ENCODE measurements around the gene GTPBP2. TPM values are rescaled to one million over a fixed set of nuclear protein-coding genes. Genes with fewer than 3 reads are reported as not detected.
A peak's percentile ranks its signal among the peaks of the same experiment; 100 is the strongest.
"Not testable (repeated sequence)": the region's sequence is repeated elsewhere in the genome, so short reads cannot be mapped to it uniquely, and the experiment has no call there.

GTPBP2 gene
- total RNA-seq, 2 experiments from 2014 or later: 54.5 to 57.5 TPM

- Mint-ChIP-seq H3K27ac (no peak overlapping the region), H3K4me3 (no peak overlapping the region), H3K36me3 (ENCODE audit: low read depth) (peaks cover 29% of the 10 kb centered on the region), H3K9me3 (no peaks in the 10 kb centered on the region), H3K27me3 (ENCODE audit: low read depth) (no peaks in the 10 kb centered on the region), H3K4me1 (ENCODE audit: low read depth) (no peaks in the 10 kb centered on the region)
- no peak for DNase-seq
- CTCF ChIA-PET: interaction anchor here (0.6 to 0.9 kb wide), 2 partner anchors 13 to 53 kb away, joined by 3 read pairs; no protein-coding TSS in a partner anchor
- intact Hi-C loops (cut with micrococcal nuclease): no loop called here
Measured at GRCh38 chr6:43613721-43614395, 15.2 kb downstream of the GTPBP2 start.

DNA sequence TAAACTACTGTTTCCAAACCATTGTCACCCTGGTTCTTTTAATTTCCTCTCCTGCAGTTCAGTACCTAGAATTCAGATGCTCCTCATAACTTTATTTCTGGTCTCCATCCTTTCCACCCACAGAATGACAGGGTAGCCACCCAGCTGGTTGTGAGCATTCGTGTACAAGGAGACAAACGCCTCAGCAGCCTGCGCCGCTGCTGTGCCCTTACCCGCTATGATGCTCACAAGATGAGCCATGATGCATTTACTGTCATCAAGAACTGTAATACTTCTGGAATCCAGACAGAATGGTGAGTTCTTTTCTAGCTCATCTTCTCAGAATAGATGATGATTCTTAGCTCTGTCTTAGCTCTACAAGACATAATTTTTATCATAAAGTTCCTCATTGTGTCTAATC, 18.6 kb downstream of the GTPBP2 start:
- Mint-ChIP-seq H3K9me3 (no peaks in the 10 kb centered on the region), H3K27ac (no peak overlapping the region), H3K4me3 (no peak overlapping the region), H3K27me3 (ENCODE audit: low read depth) (no peaks in the 10 kb centered on the region), H3K4me1 (ENCODE audit: low read depth) (peaks cover 2% of the 10 kb centered on the region), H3K36me3 (ENCODE audit: low read depth) (peaks cover 35% of the 10 kb centered on the region)
- CTCF ChIA-PET: interaction anchor here (1.1 kb wide), 1 partner anchor 15 kb away, joined by 3 read pairs; no protein-coding TSS in a partner anchor
- no peak for DNase-seq
- intact Hi-C loops (cut with micrococcal nuclease): no loop called here

DNA sequence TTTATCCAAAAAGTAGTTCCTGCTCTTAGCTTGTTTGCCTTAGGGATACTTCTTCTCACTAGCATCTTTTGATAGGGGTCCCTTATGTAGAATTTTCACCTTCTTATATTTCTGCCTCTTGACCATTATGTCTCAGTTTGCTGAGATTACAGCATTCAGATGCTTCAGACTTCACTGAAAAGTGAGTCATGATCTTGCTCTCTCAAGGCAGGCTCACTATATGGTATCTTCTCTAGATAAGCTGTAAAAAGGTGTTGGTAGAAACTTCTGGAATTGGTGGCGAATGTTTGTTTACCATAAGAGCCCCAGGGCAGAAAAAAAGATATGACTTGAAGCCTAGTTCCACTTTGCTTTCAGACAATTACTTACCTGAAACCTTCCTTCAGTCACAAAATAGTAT, 19.7 kb downstream of the GTPBP2 start:
- intact Hi-C loops (cut with micrococcal nuclease): no loop called here
- Mint-ChIP-seq H3K4me1 (ENCODE audit: low read depth) (peaks cover 2% of the 10 kb centered on the region), H3K27ac (no peak overlapping the region), H3K27me3 (ENCODE audit: low read depth) (no peaks in the 10 kb centered on the region), H3K9me3 (no peaks in the 10 kb centered on the region), H3K4me3 (no peak overlapping the region), H3K36me3 (ENCODE audit: low read depth) (peaks cover 40% of the 10 kb centered on the region)
- DNase-seq: no peak
- CTCF ChIA-PET: interaction anchor here (0.6 to 2.2 kb wide), 12 partner anchors 9 to 463 kb away, joined by 3 to 31 read pairs (median 4); partner anchors contain the start of genes GTPBP2, POLH and XPO5

- intact Hi-C loops (cut with micrococcal nuclease): loop anchor here (1.0 kb wide), 1 partner anchor 470 kb away; no protein-coding TSS in a partner anchor
Measured at GRCh38 chr6:43608807-43609206, 20.3 kb downstream of the GTPBP2 start.

GRCh38 chr6:43608310-43608763, 20.7 kb downstream of the GTPBP2 start:
- Mint-ChIP-seq H3K4me1 (ENCODE audit: low read depth) (peaks cover 2% of the 10 kb centered on the region), H3K9me3 (no peaks in the 10 kb centered on the region), H3K27me3 (ENCODE audit: low read depth) (no peaks in the 10 kb centered on the region), H3K27ac (no peak overlapping the region), H3K4me3 (no peak overlapping the region), H3K36me3 (ENCODE audit: low read depth) (peaks cover 38% of the 10 kb centered on the region)
- CTCF ChIA-PET: interaction anchor here (0.6 to 2.2 kb wide), 21 partner anchors 8 to 967 kb away, joined by 3 to 31 read pairs (median 4); partner anchors contain the start of genes GTPBP2, POLH and XPO5
- intact Hi-C loops (cut with micrococcal nuclease): loop anchor here (1.0 kb wide), 1 partner anchor 471 kb away; no protein-coding TSS in a partner anchor
- peak; percentile 75 for DNase-seq

More at GRCh38 chr6:43608807-43609206, 20.3 kb downstream of the GTPBP2 start:
- CTCF ChIA-PET: interaction anchor here (0.6 to 2.2 kb wide), 21 partner anchors 7 to 451 kb away, joined by 3 to 31 read pairs (median 4); partner anchors contain the start of genes GTPBP2, POLH and XPO5
- no peaks in the 10 kb centered on the region for H3K9me3 Mint-ChIP-seq
- peaks cover 40% of the 10 kb centered on the region for H3K36me3 Mint-ChIP-seq (ENCODE audit: low read depth)
- no peak overlapping the region for H3K27ac Mint-ChIP-seq
- H3K27me3 Mint-ChIP-seq (ENCODE audit: low read depth): no peaks in the 10 kb centered on the region
- DNase-seq: no peak
- H3K4me3 Mint-ChIP-seq: no peak overlapping the region
- peaks cover 2% of the 10 kb centered on the region for H3K4me1 Mint-ChIP-seq (ENCODE audit: low read depth)

GRCh38 chr6:43606019-43606418, 23.0 kb downstream of the GTPBP2 start:
- intact Hi-C loops (cut with micrococcal nuclease): no loop called here
- CTCF ChIA-PET: interaction anchor here (0.6 to 1.4 kb wide), 7 partner anchors 9 to 598 kb away, joined by 3 to 4 read pairs (median 3); no protein-coding TSS in a partner anchor
- H3K36me3 Mint-ChIP-seq (ENCODE audit: low read depth): peaks cover 39% of the 10 kb centered on the region
- H3K4me1 Mint-ChIP-seq (ENCODE audit: low read depth): peaks cover 2% of the 10 kb centered on the region
- H3K27ac Mint-ChIP-seq: no peak overlapping the region
- DNase-seq: no peak
- H3K4me3 Mint-ChIP-seq: no peak overlapping the region
- H3K27me3 Mint-ChIP-seq (ENCODE audit: low read depth): no peaks in the 10 kb centered on the region
- H3K9me3 Mint-ChIP-seq: no peaks in the 10 kb centered on the region

GRCh38 chr6:43604174-43604573, 24.9 kb downstream of the GTPBP2 start:
- CTCF ChIA-PET: no interaction called here
- peaks cover 35% of the 10 kb centered on the region for H3K36me3 Mint-ChIP-seq (ENCODE audit: low read depth)
- no peaks in the 10 kb centered on the region for H3K9me3 Mint-ChIP-seq
- H3K4me3 Mint-ChIP-seq: no peak overlapping the region
- peaks cover 2% of the 10 kb centered on the region for H3K4me1 Mint-ChIP-seq (ENCODE audit: low read depth)
- H3K27ac Mint-ChIP-seq: no peak overlapping the region
- DNase-seq: no peak
- H3K27me3 Mint-ChIP-seq (ENCODE audit: low read depth): no peaks in the 10 kb centered on the region
- intact Hi-C loops (cut with micrococcal nuclease): no loop called here

GRCh38 chr6:43600595-43600994, 28.5 kb downstream of the GTPBP2 start:
- Mint-ChIP-seq H3K27me3 (ENCODE audit: low read depth) (no peaks in the 10 kb centered on the region), H3K9me3 (no peaks in the 10 kb centered on the region), H3K4me3 (no peak overlapping the region), H3K27ac (no peak overlapping the region), H3K4me1 (ENCODE audit: low read depth) (no peaks in the 10 kb centered on the region), H3K36me3 (ENCODE audit: low read depth) (peaks cover 35% of the 10 kb centered on the region)
- DNase-seq: no peak
- intact Hi-C loops (cut with micrococcal nuclease): no loop called here
- CTCF ChIA-PET: interaction anchor here (1.2 to 1.5 kb wide), 2 partner anchors 8 to 13 kb away, joined by 3 to 6 read pairs; no protein-coding TSS in a partner anchor

GRCh38 chr6:43593938-43594337, 35.1 kb downstream of the GTPBP2 start:
- CTCF ChIA-PET: interaction anchor here (0.5 to 4.4 kb wide), 3 partner anchors 13 to 154 kb away, joined by 3 to 31 read pairs (median 3); no protein-coding TSS in a partner anchor
- H3K4me1 Mint-ChIP-seq (ENCODE audit: low read depth): no peaks in the 10 kb centered on the region
- no peaks in the 10 kb centered on the region for H3K27me3 Mint-ChIP-seq (ENCODE audit: low read depth)
- peaks cover 34% of the 10 kb centered on the region for H3K36me3 Mint-ChIP-seq (ENCODE audit: low read depth)
- no peak overlapping the region for H3K27ac Mint-ChIP-seq
- intact Hi-C loops (cut with micrococcal nuclease): no loop called here
- DNase-seq: no peak
- no peak overlapping the region for H3K4me3 Mint-ChIP-seq
- no peaks in the 10 kb centered on the region for H3K9me3 Mint-ChIP-seq

GRCh38 chr6:43589564-43589963, 39.5 kb downstream of the GTPBP2 start:
- peaks cover 47% of the 10 kb centered on the region for H3K36me3 Mint-ChIP-seq (ENCODE audit: low read depth)
- H3K27ac Mint-ChIP-seq; intact Hi-C loops (cut with micrococcal nuclease); DNase-seq; H3K4me1 Mint-ChIP-seq (ENCODE audit: low read depth); H3K4me3 Mint-ChIP-seq; CTCF ChIA-PET; H3K9me3 Mint-ChIP-seq; H3K27me3 Mint-ChIP-seq (ENCODE audit: low read depth): not testable (repeated sequence)

- Mint-ChIP-seq H3K4me3 (no peak overlapping the region), H3K36me3 (ENCODE audit: low read depth) (peaks cover 57% of the 10 kb centered on the region), H3K27me3 (ENCODE audit: low read depth) (no peaks in the 10 kb centered on the region), H3K9me3 (no peaks in the 10 kb centered on the region), H3K27ac (peak overlapping the region; percentile 50), H3K4me1 (ENCODE audit: low read depth) (peaks cover 11% of the 10 kb centered on the region)
- intact Hi-C loops (cut with micrococcal nuclease): no loop called here
- CTCF ChIA-PET: interaction anchor here (0.7 to 1.2 kb wide), 2 partner anchors 17 to 324 kb away, joined by 3 to 4 read pairs; no protein-coding TSS in a partner anchor
- DNase-seq: no peak
Measured at GRCh38 chr6:43588194-43588593, 40.9 kb downstream of the GTPBP2 start.

DNA sequence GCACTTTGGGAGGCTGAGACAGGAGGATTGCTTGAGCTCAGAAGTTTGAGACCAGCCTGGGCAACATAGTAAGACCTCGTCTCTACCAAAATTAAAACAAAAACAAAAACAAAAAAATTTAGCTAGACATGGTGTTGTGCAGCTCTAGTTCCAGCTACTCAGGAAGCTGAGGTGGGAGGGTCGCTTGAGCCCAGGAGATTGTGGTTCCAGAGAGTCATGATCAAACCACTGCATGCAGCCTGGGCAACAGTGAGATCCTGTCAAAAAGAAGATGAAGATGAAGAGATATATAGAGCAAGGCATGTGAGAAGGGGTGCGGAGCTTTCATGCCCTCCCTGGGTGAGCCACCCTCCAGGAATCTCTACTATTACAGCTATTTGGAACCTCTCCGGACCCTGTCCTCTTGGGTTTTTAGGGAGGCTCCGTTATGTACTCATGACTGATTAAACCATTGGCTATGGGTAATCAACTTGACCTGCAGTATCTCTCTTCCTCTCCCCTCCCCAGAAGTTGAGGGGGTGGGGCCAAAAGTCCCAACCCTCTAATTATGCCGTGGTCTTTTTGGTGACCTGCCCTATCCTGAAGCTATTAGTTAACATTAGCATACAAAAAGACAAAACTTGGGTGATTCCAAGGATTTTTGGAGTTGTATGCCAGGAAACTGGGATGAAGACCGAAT, 44.0 kb downstream of the GTPBP2 start:
- no peak for DNase-seq
- Mint-ChIP-seq H3K27me3 (ENCODE audit: low read depth) (no peaks in the 10 kb centered on the region), H3K36me3 (ENCODE audit: low read depth) (peaks cover 49% of the 10 kb centered on the region), H3K27ac (no peak overlapping the region), H3K9me3 (no peaks in the 10 kb centered on the region), H3K4me3 (no peak overlapping the region), H3K4me1 (ENCODE audit: low read depth) (peaks cover 14% of the 10 kb centered on the region)
- intact Hi-C loops (cut with micrococcal nuclease): no loop called here
- CTCF ChIA-PET: interaction anchor here (0.5 to 1.0 kb wide), 2 partner anchors 78 to 494 kb away, joined by 3 to 4 read pairs; no protein-coding TSS in a partner anchor
